Activated CD8-positive, alpha-beta memory T cell treated with anti-CD3 and anti-CD28 coated beads for 48 hours (primary cell): Measurements from ENCODE around the gene YPEL4.

ENCODE experiments used
- DNase-seq, 3 experiments: peaks; one replicate each; pipeline ENCODE4 v3.0.0-alpha.2; 2020; ENCODE audit warnings: low read depth in 2 of 3, low spot score in 2 of 3

The YPEL4 gene

DNA sequence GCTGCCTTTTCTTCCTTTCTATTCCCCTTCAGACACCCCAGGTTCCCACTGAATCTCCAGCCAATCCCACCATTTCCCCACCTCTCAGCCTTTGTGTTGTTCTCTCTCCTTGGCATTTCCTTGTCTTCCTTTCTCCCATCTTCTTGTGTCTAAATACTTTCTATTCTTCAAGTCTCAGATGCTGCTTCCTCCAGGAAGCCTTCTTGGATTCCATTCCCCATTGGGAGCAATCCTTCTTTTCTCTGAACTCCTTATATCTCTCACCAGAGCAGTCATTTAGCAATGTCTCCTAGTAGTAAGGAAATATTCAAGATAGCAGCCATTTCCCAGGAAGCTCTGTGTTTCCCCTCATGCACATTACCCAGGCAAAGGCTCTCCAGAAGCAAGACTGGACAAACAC is 15.4 kb downstream of the YPEL4 start:
- DNase-seq = no peak

DNA sequence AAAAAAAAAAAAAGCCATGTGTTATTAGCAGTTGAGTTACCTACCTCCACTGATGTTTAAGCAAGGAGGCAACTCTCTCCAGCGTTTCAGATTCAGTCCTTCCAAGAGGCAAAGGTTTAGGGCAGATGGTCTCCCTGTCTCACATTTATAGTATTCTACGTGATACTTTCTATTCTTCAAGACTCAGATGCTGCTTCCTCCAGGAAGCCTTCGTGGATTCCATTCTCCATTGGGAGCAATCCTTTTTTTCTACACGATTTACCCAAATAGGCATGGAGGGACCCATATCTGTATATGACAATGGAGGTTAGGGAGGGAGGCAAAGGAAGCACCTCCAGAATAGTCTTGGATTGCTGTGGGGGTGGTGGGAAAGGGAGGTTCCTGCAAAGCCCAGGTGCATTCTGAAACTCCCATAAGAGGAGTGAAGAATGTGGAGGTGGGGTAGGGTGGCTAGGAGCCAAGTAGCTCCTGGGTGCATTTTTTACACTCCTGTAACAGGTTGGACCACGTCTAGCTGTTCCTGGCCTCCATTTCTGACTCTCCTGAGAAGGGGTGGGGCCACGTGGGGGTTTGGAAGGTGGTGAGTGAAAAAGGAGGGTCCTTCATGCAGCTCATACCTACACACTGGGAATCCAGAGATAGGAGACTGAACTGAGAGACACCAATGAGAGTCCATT is 16.2 kb downstream of the YPEL4 start:
- DNase-seq = no peak

DNA sequence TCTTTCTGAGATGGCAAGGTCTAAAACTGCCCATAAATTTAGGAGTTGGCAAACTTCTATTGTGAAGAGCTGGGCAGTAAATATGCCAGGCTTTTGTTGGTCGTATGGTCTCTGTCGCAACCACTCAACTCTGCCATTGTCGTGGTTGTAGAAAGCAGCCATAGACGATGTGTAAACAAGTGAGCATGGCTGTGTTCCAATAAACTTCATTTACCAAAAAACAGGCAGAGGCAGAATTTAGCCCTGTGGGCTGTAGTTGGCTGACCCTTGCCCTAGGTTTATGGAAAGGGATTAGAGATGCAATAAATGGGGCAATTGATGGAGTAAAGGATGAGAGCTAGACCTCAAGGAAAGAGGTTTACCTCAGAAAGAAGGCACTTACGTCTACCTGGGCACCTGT is 17.6 kb downstream of the YPEL4 start:
- no peak for DNase-seq

DNA sequence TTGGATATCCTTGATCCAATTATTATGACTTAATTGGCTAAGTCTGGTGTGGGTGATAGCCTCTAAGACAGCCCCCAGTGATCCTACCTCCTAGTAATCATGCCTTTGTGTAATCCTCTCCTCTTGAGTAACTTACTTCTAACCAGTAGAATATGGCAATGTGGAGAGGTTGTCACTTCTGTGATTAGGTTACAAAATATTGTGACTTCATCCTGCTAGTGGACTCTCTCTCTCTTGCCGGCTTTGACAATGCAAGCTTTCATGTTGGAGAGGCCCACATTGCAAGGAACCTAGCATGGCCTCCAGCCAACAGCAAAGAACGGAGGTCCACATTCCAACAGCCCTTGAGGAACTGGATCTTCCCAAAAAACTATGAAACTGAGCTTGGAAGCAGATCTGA is 19.5 kb downstream of the YPEL4 start:
- DNase-seq = no peak

DNA sequence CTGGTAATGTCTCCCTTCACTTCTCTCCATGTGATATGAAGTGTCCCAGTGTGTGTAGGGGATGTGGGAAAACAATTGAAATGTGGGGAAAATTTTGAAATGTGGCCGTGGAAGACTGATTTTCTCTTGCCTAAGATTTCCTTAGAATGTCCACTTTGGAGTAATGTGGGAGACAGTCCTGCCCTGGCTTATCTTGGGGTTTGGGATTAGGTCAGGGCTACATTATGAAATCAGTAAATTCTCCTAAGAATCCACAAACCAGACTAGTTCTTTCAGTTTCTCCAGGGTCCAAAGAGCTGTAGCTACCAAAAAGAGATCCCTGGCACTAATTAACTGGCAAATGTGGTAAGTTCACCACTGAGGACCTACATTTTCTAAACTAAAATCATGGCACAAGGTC is 22.8 kb downstream of the YPEL4 start:
- no peak for DNase-seq

DNA sequence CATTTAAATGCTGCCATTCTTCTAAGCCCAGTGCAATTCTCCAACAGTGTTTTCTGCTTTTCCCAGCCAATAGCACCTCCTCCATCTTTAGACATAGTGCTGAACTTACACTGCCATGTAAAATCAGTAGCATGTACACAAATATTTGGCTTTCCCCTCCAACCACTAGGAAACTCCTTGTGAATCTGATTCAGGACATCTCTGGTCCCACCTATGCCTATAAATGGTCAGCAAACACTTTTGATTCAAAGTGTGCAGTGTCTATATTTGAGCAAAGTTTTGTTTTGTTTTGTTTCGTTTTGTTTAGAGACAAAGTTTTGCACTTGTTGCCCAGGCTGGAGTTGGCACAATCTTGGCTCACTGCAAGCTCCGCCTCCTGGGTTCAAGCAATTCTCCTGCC is 24.8 kb downstream of the YPEL4 start:
- no peak for DNase-seq

DNA sequence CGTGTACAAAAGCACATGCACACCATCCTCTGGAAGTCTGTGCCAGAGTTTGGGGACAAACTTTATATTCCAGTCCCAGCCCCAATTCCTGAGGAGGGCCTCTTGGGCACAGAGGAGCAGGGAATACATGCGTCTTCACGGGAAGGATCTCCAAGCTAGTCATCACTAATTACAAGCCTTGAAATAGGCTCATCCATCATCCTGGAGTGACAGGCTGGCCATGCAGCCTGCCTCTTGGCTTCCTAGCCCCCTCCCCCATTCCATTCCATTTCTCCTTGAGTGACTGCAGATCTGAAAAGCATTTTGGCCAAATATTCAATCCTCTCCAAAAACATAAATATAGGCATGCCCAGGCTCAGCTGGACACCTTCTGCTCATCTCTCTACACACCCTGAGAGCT is 27.4 kb downstream of the YPEL4 start:
- no peak for DNase-seq

DNA sequence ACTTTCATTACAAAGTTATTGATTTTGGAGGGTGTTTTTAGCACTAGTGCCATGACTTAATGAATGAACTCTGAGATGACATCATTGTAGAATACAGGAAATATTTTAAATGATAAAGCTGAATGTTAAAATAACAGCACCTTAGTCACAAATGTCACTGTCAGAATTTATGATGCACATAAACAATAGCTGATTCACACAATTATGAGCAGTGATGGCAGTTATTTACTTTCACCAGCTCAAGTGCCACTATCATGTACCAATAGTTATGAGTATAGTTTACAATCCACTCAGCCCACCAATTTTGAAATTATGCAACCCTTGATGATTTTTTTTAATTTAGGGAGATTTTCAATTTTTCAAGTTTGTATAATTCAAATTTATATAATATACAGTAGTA is 29.2 kb downstream of the YPEL4 start:
- DNase-seq = no peak

DNA sequence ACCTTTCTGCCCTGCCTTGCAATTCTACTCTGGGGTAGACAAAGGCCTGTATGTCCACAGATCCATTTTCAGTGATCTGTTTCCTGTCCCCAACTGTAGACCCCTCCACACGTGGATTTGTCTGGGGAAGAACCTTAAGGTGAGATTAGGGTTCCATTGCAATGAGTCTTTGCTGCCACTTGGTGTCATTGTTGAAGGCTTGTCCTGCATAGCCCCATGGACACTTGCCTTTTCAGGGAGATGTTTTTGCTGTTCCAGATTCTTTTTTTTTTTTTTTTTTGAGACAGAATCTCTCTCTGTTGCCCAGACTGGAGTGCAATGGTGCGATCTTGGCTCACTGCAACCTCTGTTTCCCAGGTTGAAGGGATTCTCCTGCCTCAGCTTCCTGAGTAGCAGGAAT is 30.4 kb downstream of the YPEL4 start:
- no peak for DNase-seq

DNA sequence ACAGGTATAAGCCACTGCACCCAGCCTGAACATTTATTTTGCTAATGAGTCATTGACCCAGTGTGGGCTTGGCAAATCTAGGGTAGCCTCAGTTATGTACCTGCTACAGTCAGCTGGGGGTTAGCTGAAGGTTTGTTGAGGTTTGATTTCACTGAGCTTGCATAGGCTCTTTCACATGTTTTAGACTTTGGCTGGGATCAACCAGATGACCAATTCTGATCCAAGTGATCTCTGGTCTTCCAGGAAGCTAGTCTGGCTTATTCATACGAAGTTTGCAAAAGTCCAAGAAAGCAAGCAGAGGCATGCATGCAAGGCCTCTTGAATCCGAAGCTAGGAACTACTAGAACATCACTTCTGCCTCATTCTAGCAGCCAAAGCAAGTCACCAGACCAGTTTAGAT is 31.3 kb downstream of the YPEL4 start:
- no peak for DNase-seq

DNA sequence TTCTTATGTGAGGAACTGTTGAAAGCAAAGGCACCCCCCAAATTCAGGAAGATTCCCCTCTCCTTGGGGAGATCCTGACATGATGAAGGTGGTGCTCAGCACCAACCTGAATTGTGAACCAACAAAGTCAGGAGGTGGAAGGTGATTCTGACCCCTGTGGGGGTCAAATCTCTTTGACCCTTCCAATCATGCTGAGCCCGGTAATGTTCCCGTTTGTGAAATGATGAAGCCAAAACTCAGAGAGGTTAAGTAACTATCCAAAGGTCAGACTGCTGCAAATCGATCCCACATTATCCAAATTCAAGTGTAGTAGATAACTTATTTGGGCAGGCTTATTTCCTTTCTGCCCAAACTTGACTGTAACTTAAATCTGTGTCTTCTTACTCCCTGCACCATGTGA is 33.1 kb downstream of the YPEL4 start:
- DNase-seq = no peak

DNA sequence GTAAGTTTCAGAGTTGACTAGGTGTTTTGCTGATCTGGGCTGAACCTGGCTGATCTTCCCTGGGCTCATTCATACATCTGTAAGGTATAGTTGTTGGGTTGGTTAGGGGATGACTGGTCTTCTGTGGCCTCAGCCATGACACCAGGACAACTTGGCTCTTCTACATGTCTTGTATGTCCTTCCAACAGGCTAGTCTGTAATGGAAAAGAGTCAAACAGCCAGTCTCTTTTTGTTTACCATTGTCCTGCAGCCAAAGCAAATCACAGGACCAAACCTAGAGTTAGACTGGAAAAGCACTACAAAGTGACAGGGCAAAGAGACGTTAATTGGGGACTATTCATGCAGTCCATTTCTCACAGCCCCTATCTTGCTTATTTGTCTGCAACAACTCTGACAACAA is 34.4 kb downstream of the YPEL4 start:
- no peak for DNase-seq

DNA sequence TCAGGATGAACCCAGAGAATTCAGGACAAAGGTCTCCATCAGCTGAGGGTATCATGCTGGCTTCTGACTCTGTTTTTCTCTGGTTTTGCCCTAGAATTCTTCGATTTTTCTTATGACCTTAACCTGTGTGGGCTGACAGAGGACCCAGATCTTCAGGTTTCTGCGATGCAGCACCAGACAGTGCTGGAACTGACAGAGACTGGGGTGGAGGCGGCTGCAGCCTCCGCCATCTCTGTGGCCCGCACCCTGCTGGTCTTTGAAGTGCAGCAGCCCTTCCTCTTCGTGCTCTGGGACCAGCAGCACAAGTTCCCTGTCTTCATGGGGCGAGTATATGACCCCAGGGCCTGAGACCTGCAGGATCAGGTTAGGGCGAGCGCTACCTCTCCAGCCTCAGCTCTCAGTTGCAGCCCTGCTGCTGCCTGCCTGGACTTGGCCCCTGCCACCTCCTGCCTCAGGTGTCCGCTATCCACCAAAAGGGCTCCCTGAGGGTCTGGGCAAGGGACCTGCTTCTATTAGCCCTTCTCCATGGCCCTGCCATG is 35.4 kb downstream of the YPEL4 start:
- DNase-seq = no peak

DNA sequence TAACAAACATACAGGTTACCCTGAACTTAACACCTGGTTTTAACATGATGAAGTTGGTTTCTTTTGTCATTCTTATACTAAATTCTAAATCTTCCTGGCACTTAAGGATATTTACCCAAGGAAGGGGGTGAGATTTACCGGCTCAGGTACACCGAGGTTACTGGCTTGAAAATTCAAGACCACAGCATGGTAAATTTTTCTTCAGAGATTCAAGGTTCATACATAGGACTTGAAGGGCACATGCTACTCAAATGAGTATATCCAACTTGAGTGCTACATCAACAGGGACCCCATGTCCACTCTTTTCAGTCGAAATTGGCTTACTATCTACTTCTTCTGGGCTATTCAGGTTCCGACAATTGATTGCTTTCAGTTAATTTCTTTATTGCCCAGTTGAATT is 39.5 kb downstream of the YPEL4 start:
- no peak for DNase-seq

DNA sequence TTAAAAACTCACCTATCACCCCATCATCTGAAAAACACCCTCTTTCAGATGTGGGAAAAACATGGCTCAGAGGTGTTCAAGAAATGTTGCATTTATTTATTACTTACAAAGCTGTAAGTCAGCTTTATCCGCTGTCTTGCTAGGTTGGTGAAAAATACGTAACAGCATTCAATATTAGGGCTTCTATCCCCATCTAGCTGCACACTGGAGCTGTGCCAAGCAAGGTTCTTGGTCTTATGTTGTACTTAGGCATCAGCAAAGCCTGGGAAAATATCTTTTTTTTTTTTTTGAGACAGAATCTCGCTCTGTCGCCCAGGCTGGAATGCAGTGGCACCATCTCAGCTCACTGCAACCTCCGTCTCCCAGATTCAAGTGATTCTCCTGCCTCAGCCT is 44.7 kb downstream of the YPEL4 start:
- no peak for DNase-seq

DNA sequence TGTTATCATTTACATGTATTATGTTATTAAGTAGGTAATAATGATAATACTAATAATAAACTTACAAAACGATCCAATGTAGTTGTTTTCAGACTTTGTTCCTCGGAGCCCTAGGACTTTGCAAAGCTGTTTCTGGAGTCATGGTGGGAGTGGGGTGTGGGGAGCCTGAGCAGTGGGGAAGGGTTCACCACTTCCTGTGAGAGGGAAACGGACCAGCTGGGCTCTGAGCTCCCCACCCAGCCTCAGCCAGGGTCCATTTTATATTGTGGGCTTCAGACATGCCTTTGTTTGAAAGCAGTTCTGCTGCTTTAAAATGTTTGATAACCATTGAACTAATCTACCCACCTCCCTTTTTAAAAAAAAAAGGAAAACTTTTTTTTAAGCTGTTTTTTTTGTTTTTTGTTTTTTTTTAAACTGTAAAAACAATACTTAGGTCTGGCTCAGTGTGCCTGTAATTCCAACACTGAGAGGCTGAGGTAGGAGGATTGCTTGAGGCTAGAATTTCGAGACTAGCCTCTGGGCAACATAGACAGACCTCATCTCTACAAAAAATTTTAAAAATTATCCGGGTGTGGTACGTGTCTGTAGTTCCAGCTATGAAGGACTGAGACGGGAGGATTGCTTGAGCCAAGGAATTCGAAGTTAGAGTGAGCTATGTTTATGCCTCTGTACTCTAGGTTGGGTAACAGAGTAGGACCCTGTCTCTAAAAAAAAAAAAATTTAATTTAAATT is 45.2 kb downstream of the YPEL4 start:
- no peak for DNase-seq

DNA sequence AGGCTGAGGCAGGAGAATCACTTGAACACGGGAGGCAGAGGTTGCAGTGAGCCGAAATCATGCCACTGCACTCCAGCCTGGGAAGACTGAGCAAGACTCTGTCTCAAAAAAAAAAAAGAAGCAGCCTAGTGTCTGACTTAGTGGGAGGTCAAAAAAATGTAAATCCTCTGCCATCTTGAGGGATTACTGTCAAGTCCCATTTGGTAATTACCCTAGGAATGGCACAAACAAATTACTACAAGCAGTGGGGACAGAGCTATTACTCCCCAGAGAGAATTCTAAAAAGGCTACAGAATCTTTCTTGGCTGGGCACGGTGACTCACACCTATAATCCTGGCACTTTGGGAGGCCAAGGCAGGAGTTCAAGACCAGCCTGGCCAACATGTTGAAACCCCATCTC is 48.4 kb downstream of the YPEL4 start:
- DNase-seq = no peak

DNA sequence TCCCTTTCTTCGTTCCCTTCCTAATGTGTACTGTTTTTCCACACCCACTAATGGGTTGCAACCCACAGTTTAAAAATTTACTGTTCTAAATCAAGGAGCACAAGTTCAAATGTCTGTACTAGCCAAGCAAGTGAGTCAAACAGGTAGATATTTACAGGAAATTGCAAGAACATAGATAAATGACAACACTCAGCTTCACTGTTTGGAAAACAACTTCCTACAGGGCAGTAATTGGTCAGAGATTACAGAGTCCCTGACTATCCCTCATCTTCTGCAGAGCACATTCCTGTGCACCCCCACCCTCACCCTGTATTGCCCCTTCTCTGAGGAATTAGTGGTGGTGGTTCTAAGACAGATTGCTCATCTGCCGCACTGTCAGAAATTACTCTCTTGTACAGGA is 50.3 kb downstream of the YPEL4 start:
- no peak for DNase-seq

DNA sequence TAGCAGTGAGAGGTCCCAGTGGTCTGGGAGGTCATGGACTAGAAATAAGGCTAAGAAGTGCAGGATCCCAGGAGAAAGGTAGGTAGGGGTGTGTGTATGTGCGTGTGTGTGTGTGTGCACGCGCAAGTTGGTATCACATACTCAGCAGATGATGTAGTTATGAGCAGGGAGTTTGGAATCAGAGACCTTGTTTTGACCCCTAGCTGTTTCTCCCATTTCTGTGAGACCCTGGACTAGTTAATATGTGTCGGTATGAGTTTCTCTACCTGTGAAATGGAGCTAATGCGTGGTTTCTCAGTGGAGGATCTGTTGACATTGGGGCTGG is 50.9 kb downstream of the YPEL4 start:
- no peak for DNase-seq

DNA sequence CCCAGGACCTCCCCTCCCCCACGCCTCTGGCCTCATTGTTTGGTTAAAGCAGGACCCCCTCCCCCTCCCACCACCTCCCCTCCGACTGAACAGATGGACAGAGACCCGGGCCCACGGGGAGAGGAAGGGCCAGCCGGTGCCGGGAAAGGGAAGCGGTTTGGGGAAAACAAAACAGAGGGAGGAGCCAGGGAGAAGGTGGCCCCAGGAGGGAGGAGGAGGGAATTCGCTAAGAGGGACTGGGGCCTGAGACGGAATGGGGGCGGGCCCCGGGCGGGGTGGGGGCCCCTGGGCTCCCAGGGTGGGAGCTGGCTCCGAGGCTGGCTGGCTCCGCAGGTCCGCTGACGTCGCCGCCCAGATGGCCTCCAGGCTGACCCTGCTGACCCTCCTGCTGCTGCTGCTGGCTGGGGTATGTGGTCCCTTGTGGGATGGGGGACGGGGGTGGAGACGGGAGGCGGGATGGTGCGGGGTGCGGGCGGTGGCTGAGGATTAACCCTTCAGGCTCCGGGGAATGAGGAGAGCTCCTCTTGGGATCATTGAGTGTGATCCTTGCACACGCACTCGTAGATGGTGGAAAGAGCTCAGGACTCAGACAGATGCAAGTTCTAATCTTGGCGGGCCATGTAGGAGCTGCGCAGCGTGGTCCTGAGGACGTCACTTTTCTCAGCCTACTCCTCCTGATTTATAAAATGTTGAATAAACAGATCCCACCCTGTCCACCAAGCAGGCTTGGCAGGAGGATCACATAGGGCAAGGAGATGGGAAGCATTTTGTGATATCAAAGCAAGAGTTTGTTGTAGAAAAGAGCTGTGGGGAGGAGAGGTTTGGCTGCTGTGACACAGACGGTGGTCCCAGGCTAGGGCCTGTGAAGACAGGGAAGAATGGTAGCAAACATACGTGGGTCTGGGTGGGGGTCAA is 51.5 kb downstream of the YPEL4 start:
- no peak for DNase-seq

DNA sequence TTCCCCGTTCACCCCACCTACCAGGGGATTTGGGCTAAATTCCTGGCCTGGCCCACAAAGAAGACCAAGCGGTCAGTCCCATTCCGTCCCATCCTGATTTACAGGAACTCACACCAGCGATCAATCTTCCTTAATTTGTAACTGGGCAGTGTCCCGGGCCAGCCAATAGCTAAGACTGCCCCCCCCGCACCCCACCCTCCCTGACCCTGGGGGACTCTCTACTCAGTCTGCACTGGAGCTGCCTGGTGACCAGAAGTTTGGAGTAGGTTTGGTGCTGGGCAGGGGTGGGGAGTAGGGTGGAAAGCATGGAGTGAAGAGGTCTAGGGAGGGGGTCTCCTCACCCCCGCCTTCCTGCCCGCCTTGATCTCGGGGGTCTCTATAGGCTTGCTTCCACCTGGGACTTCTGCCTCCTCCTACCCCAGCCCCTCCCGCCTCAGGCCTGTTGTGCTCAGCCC is 52.2 kb downstream of the YPEL4 start, which contains the start of gene SERPING1:
Gene SERPING1, plus strand, starts transcription at position 225 of the 455 bp plus-strand sequence. CDS start 586 bp downstream, outside the sequence.
- no peak for DNase-seq
